GM21529 (cell line): ENCODE measurements around the gene S100A2.

Experiments used
- ATAC-seq: cut with Tn5 transposase; IDR thresholded peaks from one replicate; pipeline ENCODE4 v1.9.1; 2021; ENCODE audit not compliant: unreplicated experiment

S100A2 gene

GRCh38 chr1:153565529-153566374, at the start of gene S100A2:
S100A2 (minus strand) TSS chr1:153565844; CDS start chr1:153563877, 1,967 bp downstream.
- ATAC-seq = peak; percentile 42

GRCh38 chr1:153615406-153615805, 49.8 kb upstream of the S100A2 start:
- ATAC-seq = no peak

GRCh38 chr1:153614906-153615305, 49.3 kb upstream of the S100A2 start:
- no peak for ATAC-seq

- no peak for ATAC-seq
These were observed 48.7 kb upstream of the S100A2 start for GRCh38 chr1:153614189-153614900.

- ATAC-seq = no peak
These were observed 47.8 kb upstream of the S100A2 start for GRCh38 chr1:153613406-153613805.

- no peak for ATAC-seq
These were observed 47.2 kb upstream of the S100A2 start, which contains the start of gene S100A16 for GRCh38 chr1:153612755-153613331. S100A16 (minus strand) TSS chr1:153613137; CDS start chr1:153608151, 4,986 bp downstream.

GRCh38 chr1:153612111-153612754, 46.6 kb upstream of the S100A2 start:
- ATAC-seq = no peak

- ATAC-seq = no peak
These were observed 45.7 kb upstream of the S100A2 start for GRCh38 chr1:153611356-153611755.

- ATAC-seq = no peak
These were observed 45.2 kb upstream of the S100A2 start for GRCh38 chr1:153610811-153611301.

- no peak for ATAC-seq
These were observed 44.7 kb upstream of the S100A2 start for GRCh38 chr1:153610334-153610733.

GRCh38 chr1:153609585-153609907, 43.9 kb upstream of the S100A2 start:
- no peak for ATAC-seq

GRCh38 chr1:153608742-153609584, 43.3 kb upstream of the S100A2 start:
- no peak for ATAC-seq

- ATAC-seq = no peak
These were observed 42.5 kb upstream of the S100A2 start for GRCh38 chr1:153608089-153608682.

GRCh38 chr1:153607381-153607780, 41.7 kb upstream of the S100A2 start:
- ATAC-seq = no peak

GRCh38 chr1:153606194-153606593, 40.5 kb upstream of the S100A2 start:
- ATAC-seq = no peak

GRCh38 chr1:153602749-153603148, 37.1 kb upstream of the S100A2 start:
- no peak for ATAC-seq

- no peak for ATAC-seq
These were observed 34.2 kb upstream of the S100A2 start for GRCh38 chr1:153599847-153600246.

GRCh38 chr1:153598309-153599172, 32.9 kb upstream of the S100A2 start:
- peak; percentile 98 for ATAC-seq

GRCh38 chr1:153597206-153597605, 31.6 kb upstream of the S100A2 start:
- no peak for ATAC-seq
